Measurements from ENCODE around the gene LMOD3.
A peak's percentile ranks its signal among the peaks of the same experiment; 100 is the strongest.

The LMOD3 gene

DNA sequence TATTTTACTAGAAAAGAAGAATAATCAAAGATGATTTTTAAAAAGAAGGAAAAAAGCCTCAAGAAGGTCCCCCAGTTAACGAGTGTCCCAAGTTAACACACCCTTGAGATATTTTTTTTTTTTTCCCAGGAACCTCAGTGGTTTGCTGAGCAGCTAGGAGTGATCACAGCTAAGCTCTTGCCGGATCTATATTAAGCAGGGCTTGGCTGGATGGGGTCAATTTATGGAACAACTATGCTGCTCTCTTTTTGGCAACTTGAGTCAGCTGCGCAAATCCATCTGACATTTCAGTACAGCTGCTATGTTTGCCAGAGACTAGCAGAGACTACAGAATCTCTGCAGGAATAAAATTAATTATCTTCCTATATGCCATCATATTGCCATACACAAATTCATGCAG lies at the start of gene LMOD3:
Gene LMOD3 (minus strand): TSS at position 193 of the 400 bp plus-strand sequence. CDS start 209 bp downstream, outside the sequence.
- Mint-ChIP-seq H3K4me1 (peaks cover 45% of the 10 kb centered on the region), H3K9me3 (no peaks in the 10 kb centered on the region), H3K4me3 (peak within 1 kb of the TSS; percentile 50), H3K36me3 (ENCODE audit: low read depth) (no peaks in the 10 kb centered on the region), H3K27ac (peak within 1 kb of the TSS; percentile 73), H3K27me3 (ENCODE audit: low read depth, poor library complexity) (peaks cover 11% of the 10 kb centered on the region)
- TF ChIP-seq CTCF (IDR thresholded peaks at IDR 0.05), result no peak
- DNase-seq, result no peak

DNA sequence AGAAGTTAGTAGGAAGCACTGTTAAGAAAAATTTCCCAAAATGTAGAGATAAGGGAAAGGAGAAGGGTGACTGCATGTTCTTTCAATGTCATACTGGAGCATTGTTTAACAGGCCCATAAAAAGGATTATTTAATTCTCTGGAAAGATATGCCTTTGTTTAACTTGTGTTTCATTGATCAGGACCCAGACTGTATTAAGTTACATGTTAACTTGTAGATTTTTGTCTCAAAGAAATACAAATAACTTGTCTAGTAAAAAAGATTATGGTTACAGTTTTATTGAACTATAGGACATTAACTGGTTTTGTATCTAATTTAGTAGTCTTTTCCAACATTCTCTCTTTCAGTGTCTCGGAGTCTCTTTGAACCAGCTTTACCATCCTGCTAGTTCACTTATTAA lies 49.7 kb upstream of the LMOD3 start:
- TF ChIP-seq CTCF (IDR thresholded peaks at IDR 0.05), result no peak
- no peaks in the 10 kb centered on the region for H3K9me3 Mint-ChIP-seq
- peaks cover 5% of the 10 kb centered on the region for H3K4me1 Mint-ChIP-seq

GRCh38 chr3:69166446-69166845 lies 44.1 kb upstream of the LMOD3 start:
- H3K36me3 Mint-ChIP-seq (ENCODE audit: low read depth), result peaks cover 17% of the 10 kb centered on the region
- H3K4me3 Mint-ChIP-seq, result no peak overlapping the region
- no peak for TF ChIP-seq CTCF (IDR thresholded peaks at IDR 0.05)
- peaks cover 17% of the 10 kb centered on the region for H3K4me1 Mint-ChIP-seq
- no peaks in the 10 kb centered on the region for H3K27me3 Mint-ChIP-seq (ENCODE audit: low read depth, poor library complexity)
- DNase-seq, result no peak
- H3K27ac Mint-ChIP-seq, result no peak overlapping the region
- no peaks in the 10 kb centered on the region for H3K9me3 Mint-ChIP-seq

More for the DNA sequence above, 49.7 kb upstream of the LMOD3 start:
- DNase-seq, result no peak
- Mint-ChIP-seq H3K27me3 (ENCODE audit: low read depth, poor library complexity) (no peaks in the 10 kb centered on the region), H3K27ac (no peak overlapping the region), H3K4me3 (no peak overlapping the region), H3K36me3 (ENCODE audit: low read depth) (peaks cover 68% of the 10 kb centered on the region)

- Mint-ChIP-seq H3K4me1 (peaks cover 14% of the 10 kb centered on the region), H3K27ac (no peak overlapping the region), H3K9me3 (no peaks in the 10 kb centered on the region), H3K27me3 (ENCODE audit: low read depth, poor library complexity) (no peaks in the 10 kb centered on the region), H3K4me3 (no peak overlapping the region), H3K36me3 (ENCODE audit: low read depth) (peaks cover 12% of the 10 kb centered on the region)
- no peak for DNase-seq
- no peak for TF ChIP-seq CTCF (IDR thresholded peaks at IDR 0.05)
Observed at GRCh38 chr3:69165744-69166143, 43.3 kb upstream of the LMOD3 start.

- no peak for DNase-seq
- Mint-ChIP-seq H3K36me3 (ENCODE audit: low read depth) (no peaks in the 10 kb centered on the region), H3K9me3 (no peaks in the 10 kb centered on the region), H3K27me3 (ENCODE audit: low read depth, poor library complexity) (no peaks in the 10 kb centered on the region), H3K27ac (no peak overlapping the region), H3K4me1 (peaks cover 14% of the 10 kb centered on the region), H3K4me3 (no peak overlapping the region)
- no peak for TF ChIP-seq CTCF (IDR thresholded peaks at IDR 0.05)
Observed at GRCh38 chr3:69164296-69164695, 41.9 kb upstream of the LMOD3 start.

DNA sequence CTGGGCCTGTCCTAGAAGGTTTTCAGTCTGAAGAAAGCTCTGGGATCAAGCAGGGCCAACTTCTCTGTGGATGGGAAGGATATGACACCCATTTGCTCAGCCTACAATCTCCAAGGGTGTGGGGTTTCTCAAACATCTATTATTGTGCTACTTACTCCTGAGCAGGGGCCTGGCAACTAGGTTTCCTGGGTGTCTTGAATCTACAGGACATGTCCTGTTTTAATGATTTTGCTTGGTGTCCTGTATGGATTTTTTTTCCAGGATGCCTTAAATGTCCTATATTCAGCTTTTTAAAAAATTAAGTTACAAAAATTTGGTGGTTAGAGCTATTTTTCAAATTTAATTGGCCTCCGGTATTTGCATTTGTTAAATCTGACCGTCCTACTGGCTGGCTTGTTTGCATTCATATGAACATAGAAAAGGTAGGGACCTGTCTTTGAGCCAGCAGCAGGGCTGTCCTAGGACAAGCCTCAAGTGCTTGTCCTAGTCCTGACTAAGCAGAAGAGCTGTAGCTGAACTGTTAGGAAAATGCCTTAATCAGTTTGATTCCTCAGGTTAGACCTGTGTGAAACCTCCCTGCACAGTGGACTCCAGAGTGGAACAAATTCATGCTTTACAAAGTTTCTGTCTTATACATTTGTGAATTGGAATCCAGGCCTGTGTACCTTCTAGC lies 40.0 kb upstream of the LMOD3 start:
- no peaks in the 10 kb centered on the region for H3K27me3 Mint-ChIP-seq (ENCODE audit: low read depth, poor library complexity)
- no peak overlapping the region for H3K27ac Mint-ChIP-seq

More for the DNA sequence above, 40.0 kb upstream of the LMOD3 start:
- Mint-ChIP-seq H3K4me1 (peaks cover 14% of the 10 kb centered on the region), H3K36me3 (ENCODE audit: low read depth) (no peaks in the 10 kb centered on the region), H3K4me3 (no peak overlapping the region), H3K9me3 (no peaks in the 10 kb centered on the region)
- DNase-seq, result no peak
- TF ChIP-seq CTCF (IDR thresholded peaks at IDR 0.05), result no peak

All from nephron progenitor cell (in vitro differentiated cells).